Testis (tissue), 3 donors: ENCODE measurements around the gene SNX14. TPM values are rescaled to one million over a fixed set of nuclear protein-coding genes. Genes with fewer than 3 reads are reported as not detected.

Source experiments
- DNase-seq: peaks from one replicate; pipeline ENCODE4 v3.0.0-alpha.2; 2019
- H3K27ac ChIP-seq, 2 donors: fragments of 200-600 bp; sonication (generic); one replicate each; pipeline ENCODE4 v1.5.1; 2019
- H3K27me3 ChIP-seq: fragments of 200-600 bp; sonication (generic); one replicate; pipeline ENCODE4 v1.5.1; 2019
- H3K36me3 ChIP-seq: fragments of 200-600 bp; sonication (generic); one replicate; pipeline ENCODE4 v1.5.1; 2017; ENCODE audit warnings: low read depth; ENCODE audit errors: missing control alignments
- H3K4me1 ChIP-seq: fragments of 200-600 bp; sonication (generic); one replicate; pipeline ENCODE4 v1.5.1; 2019
- H3K4me3 ChIP-seq, 2 donors: fragments of 200-600 bp; sonication (generic); one replicate each; pipeline ENCODE4 v1.5.1; 2017 to 2019
- H3K9me3 ChIP-seq: fragments of 200-600 bp; sonication (generic); one replicate; pipeline ENCODE4 v1.5.1; 2017
- POLR2A ChIP-seq: fragments of 450-650 bp; IDR thresholded peaks from one replicate; pipeline ENCODE4 v1.6.1; 2017; ENCODE audit warnings: antibody characterized with exemption, mild to moderate bottlenecking, moderate library complexity
- WGBS, 2 donors: methylation state at CpG; one replicate each; pipeline ENCODE4 v1.1.5; 2018; 5-methylcytosine and 5-hydroxymethylcytosine counted together
- intact Hi-C: fragments of 100-400 bp; cut with DNase I; formaldehyde crosslinking; loops from one replicate; pipeline ENCODE4 v1.15.1; 2023; ENCODE audit warnings: low total_unique reads
- polyA plus RNA-seq: library from polyadenylated mRNA; stranded (reverse); fragments of 350-450 nt; fragmentation: Illumina TruSeq; extraction: RNeasy Lipid Tissue Mini Kit (QIAGEN cat#74804); gene quantifications from one replicate; pipeline ENCODE4 v1.2.3, GENCODE V29; 2014; ENCODE audit warnings: low read depth, low replicate concordance; ENCODE audit not compliant: insufficient read depth
- total RNA-seq, 2 donors: library from RNA; depleted of rRNA; stranded (reverse); fragments of >200 nt; gene quantifications; one replicate each; pipeline ENCODE4 v1.2.3, GENCODE V29; 2016
- TF ChIP-seq, protein P1 (sequence below), 3 experiments: fragments of 450-650 bp in 2 of 3; fragments of 200-600 bp in 1 of 3; sonication (generic) in 1 of 3; IDR thresholded peaks; one replicate each; pipeline ENCODE4 v1.5.1; 2016 to 2019; ENCODE audit warnings: antibody characterized with exemption in 3 of 3, mild to moderate bottlenecking in 2 of 3, moderate library complexity in 1 of 3

The SNX14 gene
- total and polyA plus RNA-seq, 3 donors from 2014 or later: 108 to 170 (median 142) TPM

DNA sequence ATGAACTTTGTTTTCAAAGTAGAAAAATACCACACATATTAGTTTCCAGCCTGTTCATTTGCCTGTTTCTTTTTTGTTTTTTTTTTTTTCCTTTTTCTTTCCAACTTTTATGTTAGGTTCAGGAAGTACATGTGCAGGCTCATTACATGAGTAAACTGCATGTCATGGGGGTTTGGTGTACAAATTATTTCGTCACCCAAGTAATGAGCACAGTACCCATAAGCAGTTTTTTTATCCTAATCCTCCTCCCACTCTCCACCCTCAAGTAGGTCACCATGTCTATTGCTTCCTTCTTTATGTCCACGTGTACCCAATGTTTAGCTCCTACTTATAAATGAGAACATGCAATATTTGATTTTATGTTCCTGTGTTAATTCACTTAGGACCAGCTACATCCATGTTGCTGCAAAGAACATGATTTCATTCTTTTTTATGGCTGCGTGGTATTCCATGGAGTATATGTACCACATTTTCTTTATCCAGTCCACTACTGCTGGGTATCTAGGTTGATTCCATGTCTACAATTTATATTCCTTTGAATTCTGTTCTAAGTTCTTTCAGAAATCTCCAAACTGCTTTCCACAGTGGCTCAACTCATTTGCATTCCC lies 31.8 kb downstream of the SNX14 start:
- H3K27ac ChIP-seq: no peak overlapping the region
- no peak overlapping the region for H3K4me3 ChIP-seq
- H3K27me3 ChIP-seq: no peaks in the 10 kb centered on the region
- no peaks in the 10 kb centered on the region for H3K36me3 ChIP-seq
- H3K9me3 ChIP-seq: no peaks in the 10 kb centered on the region
- DNase-seq: no peak
- H3K4me1 ChIP-seq: peaks cover 5% of the 10 kb centered on the region
- WGBS, 2 donors: 88 to 89% methylated on average over 3 of the region's 3 CpGs
- intact Hi-C loops: no loop called here
- no peak for TF ChIP-seq POLR2A
- TF ChIP-seq, protein P1, sequence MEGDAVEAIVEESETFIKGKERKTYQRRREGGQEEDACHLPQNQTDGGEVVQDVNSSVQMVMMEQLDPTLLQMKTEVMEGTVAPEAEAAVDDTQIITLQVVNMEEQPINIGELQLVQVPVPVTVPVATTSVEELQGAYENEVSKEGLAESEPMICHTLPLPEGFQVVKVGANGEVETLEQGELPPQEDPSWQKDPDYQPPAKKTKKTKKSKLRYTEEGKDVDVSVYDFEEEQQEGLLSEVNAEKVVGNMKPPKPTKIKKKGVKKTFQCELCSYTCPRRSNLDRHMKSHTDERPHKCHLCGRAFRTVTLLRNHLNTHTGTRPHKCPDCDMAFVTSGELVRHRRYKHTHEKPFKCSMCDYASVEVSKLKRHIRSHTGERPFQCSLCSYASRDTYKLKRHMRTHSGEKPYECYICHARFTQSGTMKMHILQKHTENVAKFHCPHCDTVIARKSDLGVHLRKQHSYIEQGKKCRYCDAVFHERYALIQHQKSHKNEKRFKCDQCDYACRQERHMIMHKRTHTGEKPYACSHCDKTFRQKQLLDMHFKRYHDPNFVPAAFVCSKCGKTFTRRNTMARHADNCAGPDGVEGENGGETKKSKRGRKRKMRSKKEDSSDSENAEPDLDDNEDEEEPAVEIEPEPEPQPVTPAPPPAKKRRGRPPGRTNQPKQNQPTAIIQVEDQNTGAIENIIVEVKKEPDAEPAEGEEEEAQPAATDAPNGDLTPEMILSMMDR (IDR thresholded peaks at IDR 0.05): no peak

DNA sequence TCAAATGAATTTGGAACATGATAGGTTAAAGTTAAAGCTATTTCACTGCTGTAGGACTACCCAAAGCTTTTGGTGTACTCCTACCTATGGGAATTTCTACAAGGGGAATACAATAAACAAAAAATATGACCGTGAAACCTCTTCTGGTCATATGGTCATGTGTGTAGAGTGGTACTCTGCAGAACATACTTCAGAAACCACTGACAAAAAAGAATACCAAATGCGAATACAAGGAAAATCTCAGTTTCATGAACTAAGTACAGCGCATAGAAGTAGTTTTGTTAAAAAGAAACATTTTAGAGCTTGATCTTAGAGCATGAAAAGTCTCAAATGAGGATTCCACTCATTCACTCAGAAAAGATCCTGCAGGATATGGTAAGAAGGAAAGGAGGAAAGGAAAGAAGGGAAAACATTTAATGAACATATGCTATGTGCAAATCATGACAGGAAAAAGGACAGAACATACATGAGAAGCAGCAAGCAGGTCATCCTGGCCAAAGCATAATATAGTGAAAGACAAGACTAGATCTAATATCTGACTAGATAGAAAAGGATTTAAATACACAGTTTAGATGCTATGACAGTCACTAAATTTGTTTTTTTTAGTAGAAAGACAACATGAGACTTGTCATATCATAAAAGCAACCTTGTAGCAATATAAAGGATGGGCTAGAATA lies 36.5 kb downstream of the SNX14 start:
- Histone ChIP-seq H3K4me1 (no peaks in the 10 kb centered on the region), H3K9me3 (no peaks in the 10 kb centered on the region), H3K4me3 (no peak overlapping the region), H3K36me3 (no peaks in the 10 kb centered on the region), H3K27me3 (no peaks in the 10 kb centered on the region), H3K27ac (no peak overlapping the region)
- intact Hi-C loops: no loop called here
- no peak for DNase-seq
- 90 to 93% methylated on average over 3 of the region's 3 CpGs for WGBS, 2 donors
- TF ChIP-seq, protein P1 (IDR thresholded peaks at IDR 0.05): no peak
- no peak for TF ChIP-seq POLR2A

DNA sequence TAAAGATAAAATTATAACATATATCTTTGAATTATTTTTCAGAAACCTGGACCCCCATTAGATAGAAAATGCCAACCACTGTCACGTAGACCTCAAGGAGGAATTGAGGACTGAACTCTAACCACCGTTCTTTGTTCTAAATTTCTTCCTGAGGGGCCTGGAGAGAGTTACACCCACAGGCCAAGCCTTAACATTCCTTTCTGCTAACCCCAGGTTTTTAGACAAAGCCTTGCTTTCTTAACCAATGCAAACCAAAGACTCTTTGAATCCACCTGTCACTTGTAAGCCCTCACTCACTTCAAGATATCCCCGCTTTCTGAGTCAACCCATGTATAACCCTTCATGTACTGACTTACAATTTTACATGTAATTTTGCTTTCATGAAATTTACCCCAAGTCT lies 41.0 kb downstream of the SNX14 start:
- Histone ChIP-seq H3K27me3 (no peaks in the 10 kb centered on the region), H3K4me1 (no peaks in the 10 kb centered on the region), H3K36me3 (no peaks in the 10 kb centered on the region), H3K4me3 (no peak overlapping the region), H3K27ac (no peak overlapping the region), H3K9me3 (no peaks in the 10 kb centered on the region)
- intact Hi-C loops: no loop called here
- DNase-seq: no peak
- 70 to 76% methylated on average over 3 of the region's 3 CpGs for WGBS, 2 donors
- TF ChIP-seq, protein P1 (IDR thresholded peaks at IDR 0.05): no peak
- no peak for TF ChIP-seq POLR2A

DNA sequence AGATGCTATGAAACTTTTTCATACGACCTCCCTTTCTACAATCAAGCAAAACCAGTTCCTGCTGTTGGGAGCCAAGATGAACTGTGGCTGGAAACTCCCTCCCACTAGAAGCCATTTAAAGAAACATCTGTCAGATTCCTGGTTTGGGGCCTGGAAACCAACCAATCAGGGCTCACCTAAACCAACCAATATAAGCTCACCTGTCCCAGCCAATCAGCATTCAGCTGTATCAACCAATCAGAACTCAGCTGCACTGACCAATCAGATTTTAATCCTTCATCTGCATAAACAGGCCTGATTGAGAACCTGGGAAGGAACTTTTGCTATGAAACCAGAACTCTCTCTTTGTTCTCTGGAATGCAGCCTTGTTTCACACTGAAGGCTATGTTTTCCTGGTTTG lies 42.4 kb downstream of the SNX14 start:
- Histone ChIP-seq H3K27me3 (no peaks in the 10 kb centered on the region), H3K4me1 (no peaks in the 10 kb centered on the region), H3K4me3 (no peak overlapping the region), H3K36me3 (no peaks in the 10 kb centered on the region), H3K27ac (no peak overlapping the region), H3K9me3 (no peaks in the 10 kb centered on the region)
- TF ChIP-seq, protein P1 (IDR thresholded peaks at IDR 0.05): no peak
- TF ChIP-seq POLR2A: no peak
- DNase-seq: peak; percentile 69
- intact Hi-C loops: no loop called here
- WGBS, 2 donors: 28 to 61% methylated on average over 1 of the region's 1 CpG

DNA sequence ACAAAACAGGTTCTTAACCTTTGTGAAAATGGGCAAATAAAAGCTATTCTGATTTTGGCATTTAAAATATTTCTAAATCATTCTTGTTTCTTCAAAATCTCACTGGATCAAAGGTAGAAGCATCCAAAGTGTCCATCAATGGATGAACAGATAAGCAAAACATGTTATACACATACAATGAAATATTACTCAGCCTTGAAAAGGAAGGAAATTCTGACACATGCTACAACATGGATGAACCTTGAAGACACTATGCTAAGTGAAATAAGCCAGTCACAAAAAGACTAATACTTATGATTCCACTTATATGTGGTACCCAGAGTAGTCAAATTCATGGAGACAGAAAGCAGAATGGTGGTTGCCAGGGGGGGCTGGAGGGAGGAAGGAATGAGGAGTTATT lies 45.9 kb downstream of the SNX14 start:
- no peak for DNase-seq
- no peaks in the 10 kb centered on the region for H3K36me3 ChIP-seq
- no peak overlapping the region for H3K27ac ChIP-seq
- no peaks in the 10 kb centered on the region for H3K9me3 ChIP-seq
- TF ChIP-seq POLR2A: no peak
- TF ChIP-seq, protein P1 (IDR thresholded peaks at IDR 0.05): no peak
- intact Hi-C loops: no loop called here
- no peaks in the 10 kb centered on the region for H3K4me1 ChIP-seq
- H3K27me3 ChIP-seq: no peaks in the 10 kb centered on the region
- no peak overlapping the region for H3K4me3 ChIP-seq
